ENCODE results near the gene DOCK4.
A peak's percentile ranks its signal among the peaks of the same experiment; 100 is the strongest.

GRCh38 chr7:111741811-111742240, 464.4 kb downstream of the DOCK4 start:
- TF ChIP-seq TAF1 (IDR thresholded peaks at IDR 0.05; ENCODE audit: low read depth) (no peak), EGR1 (IDR thresholded peaks at IDR 0.05) (no peak), CREB1 (IDR thresholded peaks at IDR 0.05; ENCODE audit: low read depth) (no peak), FOXM1 (IDR thresholded peaks at IDR 0.05; ENCODE audit: borderline replicate concordance, low read depth) (no peak), NFIC (IDR thresholded peaks at IDR 0.05) (no peak), YY1 (IDR thresholded peaks at IDR 0.05; ENCODE audit: low read depth) (no peak), EP300 (IDR thresholded peaks at IDR 0.05; ENCODE audit: borderline replicate concordance) (no peak), TCF12 (IDR thresholded peaks at IDR 0.05; ENCODE audit: low read depth) (no peak), CEBPB (IDR thresholded peaks at IDR 0.05) (no peak), MAX (IDR thresholded peaks at IDR 0.05) (no peak), REST (IDR thresholded peaks at IDR 0.05; ENCODE audit: low read depth) (no peak), RAD21 (IDR thresholded peaks at IDR 0.05; ENCODE audit: low read depth) (peak; percentile 78), USF1 (IDR thresholded peaks at IDR 0.05) (no peak)
